SK-N-SH treated with all-trans-retinoic acid at 6 μM for 48 hours (cell line): ENCODE measurements around the gene TGFBRAP1.

Experiments
- ATAC-seq: fragments of 200-7000 bp; cut with Tn5 transposase; 3 replicates; pipeline ENCODE4 v1.9.1; 2020; ENCODE audit warnings: mild to moderate bottlenecking, moderate library complexity
- BACH2 ChIP-seq: fragments of 250-450 bp; sonication (Bioruptor Pico); IDR thresholded peaks from 2 replicates; pipeline ENCODE4 v1.9.0; 2021; ENCODE audit warnings: mild to moderate bottlenecking, borderline replicate concordance
- CREB5 ChIP-seq: fragments of 250-450 bp; sonication (Bioruptor Pico); IDR thresholded peaks from 2 replicates; pipeline ENCODE4 v1.5.1; 2020; ENCODE audit warnings: low read depth, mild to moderate bottlenecking, moderate library complexity
- CSDC2 ChIP-seq: fragments of 250-450 bp; sonication (Bioruptor Pico); IDR thresholded peaks from 2 replicates; pipeline ENCODE4 v1.5.0; 2020; ENCODE audit warnings: mild to moderate bottlenecking, moderate library complexity
- ESRRG ChIP-seq: fragments of 250-450 bp; sonication (Bioruptor Pico); IDR thresholded peaks from 2 replicates; pipeline ENCODE4 v1.6.1; 2021; ENCODE audit warnings: mild to moderate bottlenecking
- GLIS3 ChIP-seq: fragments of 250-450 bp; sonication (Bioruptor Pico); IDR thresholded peaks from 2 replicates; pipeline ENCODE4 v1.5.0; 2020; ENCODE audit warnings: mild to moderate bottlenecking, moderate library complexity
- ISL1 ChIP-seq: fragments of 250-450 bp; sonication (Bioruptor Pico); IDR thresholded peaks from 2 replicates; pipeline ENCODE4 v2.1.2; 2022; ENCODE audit warnings: mild to moderate bottlenecking, moderate library complexity
- PATZ1 ChIP-seq: fragments of 250-450 bp; sonication (Bioruptor Pico); IDR thresholded peaks from 2 replicates; pipeline ENCODE4 v1.8.0; 2020; ENCODE audit warnings: mild to moderate bottlenecking, moderate library complexity, borderline replicate concordance
- PPARA ChIP-seq: fragments of 250-450 bp; sonication (Bioruptor Pico); IDR thresholded peaks from 2 replicates; pipeline ENCODE4 v1.5.0; 2020; ENCODE audit warnings: mild to moderate bottlenecking, borderline replicate concordance
- RARB ChIP-seq: fragments of 250-450 bp; sonication (Bioruptor Pico); IDR thresholded peaks from 2 replicates; pipeline ENCODE4 v1.8.0; 2021; ENCODE audit warnings: mild to moderate bottlenecking, moderate library complexity
- TOX ChIP-seq: fragments of 250-450 bp; sonication (Bioruptor Pico); IDR thresholded peaks from 2 replicates; pipeline ENCODE4 v1.8.0; 2021; ENCODE audit warnings: mild to moderate bottlenecking, moderate library complexity, borderline replicate concordance
- ZC3H10 ChIP-seq: fragments of 250-450 bp; sonication (Bioruptor Pico); IDR thresholded peaks from 2 replicates; pipeline ENCODE4 v1.5.1; 2021; ENCODE audit warnings: mild to moderate bottlenecking, moderate library complexity
- ZFP3 ChIP-seq: fragments of 250-450 bp; sonication (Bioruptor Pico); IDR thresholded peaks from 2 replicates; pipeline ENCODE4 v1.5.0; 2020; ENCODE audit warnings: mild to moderate bottlenecking, moderate library complexity
- ZFP30 ChIP-seq: fragments of 450-650 bp; formaldehyde crosslinking; IDR thresholded peaks from 2 replicates; pipeline ENCODE4 v1.5.0; 2022; ENCODE audit warnings: mild to moderate bottlenecking, moderate library complexity
- ZNF70 ChIP-seq: fragments of 450-650 bp; formaldehyde crosslinking; IDR thresholded peaks from 2 replicates; pipeline ENCODE4 v1.5.0; 2020; ENCODE audit warnings: mild to moderate bottlenecking, moderate library complexity
- ZNF8 ChIP-seq: fragments of 450-650 bp; formaldehyde crosslinking; IDR thresholded peaks from 2 replicates; pipeline ENCODE4 v1.5.0; 2020; ENCODE audit warnings: mild to moderate bottlenecking, moderate library complexity
- TF ChIP-seq, protein P1 (sequence below): fragments of 250-450 bp; sonication (Bioruptor Pico); IDR thresholded peaks from 2 replicates; pipeline ENCODE4 v1.5.1; 2021; ENCODE audit warnings: mild to moderate bottlenecking, moderate library complexity
- TF ChIP-seq, protein P2 (sequence below): fragments of 250-450 bp; sonication (Bioruptor Pico); IDR thresholded peaks from 2 replicates; pipeline ENCODE4 v1.8.0; 2021; ENCODE audit warnings: low read depth, mild to moderate bottlenecking, moderate library complexity, borderline replicate concordance
- TF ChIP-seq, protein P3 (sequence below): fragments of 250-450 bp; sonication (Bioruptor Pico); IDR thresholded peaks from 2 replicates; pipeline ENCODE4 v1.5.0; 2020; ENCODE audit warnings: mild to moderate bottlenecking, moderate library complexity

The TGFBRAP1 gene

GRCh38 chr2:105241443-105241842, 88.1 kb downstream of the TGFBRAP1 start, which contains the start of gene GPR45:
Gene GPR45, plus strand, starts transcription at chr2:105241743. Its CDS starts 116 bp downstream, at chr2:105241859.
- no peak for TF ChIP-seq ISL1

GRCh38 chr2:105239924-105240323, 89.6 kb downstream of the TGFBRAP1 start:
- TF ChIP-seq CREB5 = no peak
- no peak for TF ChIP-seq ZC3H10 (CRISPR knock-in tag)
- TF ChIP-seq ZNF70 (CRISPR knock-in tag) = no peak
- TF ChIP-seq ISL1 = no peak
- TF ChIP-seq GLIS3 (CRISPR knock-in tag) = no peak
- TF ChIP-seq ZFP30 (CRISPR knock-in tag) = no peak
- no peak for TF ChIP-seq BACH2 (CRISPR knock-in tag)
- TF ChIP-seq ZNF8 (CRISPR knock-in tag) = no peak
- peak; percentile 92 for ATAC-seq

More at GRCh38 chr2:105241443-105241842, 88.1 kb downstream of the TGFBRAP1 start, which contains the start of gene GPR45:
- ATAC-seq = no peak

- no peak for TF ChIP-seq ZFP30 (CRISPR knock-in tag)
- TF ChIP-seq, protein P1, sequence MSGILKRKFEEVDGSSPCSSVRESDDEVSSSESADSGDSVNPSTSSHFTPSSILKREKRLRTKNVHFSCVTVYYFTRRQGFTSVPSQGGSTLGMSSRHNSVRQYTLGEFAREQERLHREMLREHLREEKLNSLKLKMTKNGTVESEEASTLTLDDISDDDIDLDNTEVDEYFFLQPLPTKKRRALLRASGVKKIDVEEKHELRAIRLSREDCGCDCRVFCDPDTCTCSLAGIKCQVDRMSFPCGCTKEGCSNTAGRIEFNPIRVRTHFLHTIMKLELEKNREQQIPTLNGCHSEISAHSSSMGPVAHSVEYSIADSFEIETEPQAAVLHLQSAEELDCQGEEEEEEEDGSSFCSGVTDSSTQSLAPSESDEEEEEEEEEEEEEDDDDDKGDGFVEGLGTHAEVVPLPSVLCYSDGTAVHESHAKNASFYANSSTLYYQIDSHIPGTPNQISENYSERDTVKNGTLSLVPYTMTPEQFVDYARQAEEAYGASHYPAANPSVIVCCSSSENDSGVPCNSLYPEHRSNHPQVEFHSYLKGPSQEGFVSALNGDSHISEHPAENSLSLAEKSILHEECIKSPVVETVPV (CRISPR knock-in tag) = no peak
- TF ChIP-seq, protein P2, sequence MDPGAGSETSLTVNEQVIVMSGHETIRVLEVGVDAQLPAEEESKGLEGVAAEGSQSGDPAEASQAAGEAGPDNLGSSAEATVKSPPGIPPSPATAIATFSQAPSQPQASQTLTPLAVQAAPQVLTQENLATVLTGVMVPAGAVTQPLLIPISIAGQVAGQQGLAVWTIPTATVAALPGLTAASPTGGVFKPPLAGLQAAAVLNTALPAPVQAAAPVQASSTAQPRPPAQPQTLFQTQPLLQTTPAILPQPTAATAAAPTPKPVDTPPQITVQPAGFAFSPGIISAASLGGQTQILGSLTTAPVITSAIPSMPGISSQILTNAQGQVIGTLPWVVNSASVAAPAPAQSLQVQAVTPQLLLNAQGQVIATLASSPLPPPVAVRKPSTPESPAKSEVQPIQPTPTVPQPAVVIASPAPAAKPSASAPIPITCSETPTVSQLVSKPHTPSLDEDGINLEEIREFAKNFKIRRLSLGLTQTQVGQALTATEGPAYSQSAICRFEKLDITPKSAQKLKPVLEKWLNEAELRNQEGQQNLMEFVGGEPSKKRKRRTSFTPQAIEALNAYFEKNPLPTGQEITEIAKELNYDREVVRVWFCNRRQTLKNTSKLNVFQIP (CRISPR knock-in tag) = no peak
- TF ChIP-seq ZNF70 (CRISPR knock-in tag) = no peak
- TF ChIP-seq, all 23 proteins: peak for 0
Observed at GRCh38 chr2:105238664-105239240, 90.8 kb downstream of the TGFBRAP1 start.

DNA sequence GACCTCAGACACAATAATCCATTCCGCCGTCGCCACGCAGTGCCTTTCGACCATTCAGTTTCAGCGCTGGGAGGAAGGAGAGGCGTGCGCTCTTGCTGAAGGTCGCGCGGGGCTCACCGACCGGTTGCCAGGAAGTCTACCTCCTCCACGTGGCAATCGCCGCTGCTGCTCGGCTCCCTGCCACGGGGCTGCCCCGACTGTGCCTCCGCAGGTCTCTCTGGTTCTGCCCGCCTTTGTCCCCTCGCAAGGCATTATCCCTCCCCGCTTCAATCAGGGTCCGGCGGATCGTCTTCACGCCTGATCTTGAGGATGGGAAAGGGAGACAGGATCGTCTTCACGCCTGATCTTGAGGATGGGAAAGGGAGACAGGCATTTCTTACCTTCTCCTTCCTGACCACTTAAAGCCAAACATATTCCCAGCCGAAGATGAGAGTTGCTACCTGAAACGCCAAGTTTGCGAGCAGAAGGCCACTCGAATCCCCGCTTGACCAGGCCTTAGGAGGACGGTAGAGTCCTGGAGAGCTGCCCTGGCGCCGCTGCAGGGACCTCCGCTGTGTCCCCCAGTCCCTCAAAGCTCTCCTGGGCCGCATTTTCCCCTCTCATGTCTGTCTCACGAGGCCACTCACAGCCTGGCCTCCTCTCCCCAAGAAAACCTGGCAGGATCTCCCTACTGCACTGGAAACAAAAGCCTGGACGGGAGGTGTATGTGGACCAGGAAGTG, 92.3 kb downstream of the TGFBRAP1 start:
- no peak for ATAC-seq
- TF ChIP-seq BACH2 (CRISPR knock-in tag) (no peak), CREB5 (no peak), RARB (CRISPR knock-in tag) (no peak), PATZ1 (CRISPR knock-in tag) (no peak), TOX (no peak), PPARA (CRISPR knock-in tag) (no peak), CSDC2 (CRISPR knock-in tag) (no peak), ZC3H10 (CRISPR knock-in tag) (no peak), ESRRG (CRISPR knock-in tag) (no peak), ZFP30 (CRISPR knock-in tag) (no peak), ZFP3 (CRISPR knock-in tag) (no peak)
- TF ChIP-seq, protein P1 (CRISPR knock-in tag) = no peak
- TF ChIP-seq, protein P3, sequence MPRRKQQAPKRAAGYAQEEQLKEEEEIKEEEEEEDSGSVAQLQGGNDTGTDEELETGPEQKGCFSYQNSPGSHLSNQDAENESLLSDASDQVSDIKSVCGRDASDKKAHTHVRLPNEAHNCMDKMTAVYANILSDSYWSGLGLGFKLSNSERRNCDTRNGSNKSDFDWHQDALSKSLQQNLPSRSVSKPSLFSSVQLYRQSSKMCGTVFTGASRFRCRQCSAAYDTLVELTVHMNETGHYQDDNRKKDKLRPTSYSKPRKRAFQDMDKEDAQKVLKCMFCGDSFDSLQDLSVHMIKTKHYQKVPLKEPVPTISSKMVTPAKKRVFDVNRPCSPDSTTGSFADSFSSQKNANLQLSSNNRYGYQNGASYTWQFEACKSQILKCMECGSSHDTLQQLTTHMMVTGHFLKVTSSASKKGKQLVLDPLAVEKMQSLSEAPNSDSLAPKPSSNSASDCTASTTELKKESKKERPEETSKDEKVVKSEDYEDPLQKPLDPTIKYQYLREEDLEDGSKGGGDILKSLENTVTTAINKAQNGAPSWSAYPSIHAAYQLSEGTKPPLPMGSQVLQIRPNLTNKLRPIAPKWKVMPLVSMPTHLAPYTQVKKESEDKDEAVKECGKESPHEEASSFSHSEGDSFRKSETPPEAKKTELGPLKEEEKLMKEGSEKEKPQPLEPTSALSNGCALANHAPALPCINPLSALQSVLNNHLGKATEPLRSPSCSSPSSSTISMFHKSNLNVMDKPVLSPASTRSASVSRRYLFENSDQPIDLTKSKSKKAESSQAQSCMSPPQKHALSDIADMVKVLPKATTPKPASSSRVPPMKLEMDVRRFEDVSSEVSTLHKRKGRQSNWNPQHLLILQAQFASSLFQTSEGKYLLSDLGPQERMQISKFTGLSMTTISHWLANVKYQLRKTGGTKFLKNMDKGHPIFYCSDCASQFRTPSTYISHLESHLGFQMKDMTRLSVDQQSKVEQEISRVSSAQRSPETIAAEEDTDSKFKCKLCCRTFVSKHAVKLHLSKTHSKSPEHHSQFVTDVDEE (CRISPR knock-in tag) = no peak
- TF ChIP-seq, protein P2 (CRISPR knock-in tag) = no peak

More at GRCh38 chr2:105238664-105239240, 90.8 kb downstream of the TGFBRAP1 start:
- ATAC-seq = no peak
